GM19328 (cell line): Measurements from ENCODE around the gene DCAF8.

Experiments
- ATAC-seq: cut with Tn5 transposase; IDR thresholded peaks from one replicate; pipeline ENCODE4 v1.9.1; 2021; ENCODE audit warnings: mild to moderate bottlenecking, moderate library complexity; ENCODE audit not compliant: unreplicated experiment

Gene DCAF8

GRCh38 chr1:160227034-160227433 is 35.3 kb downstream of the DCAF8 start:
- no peak for ATAC-seq

- no peak for ATAC-seq
Observed at GRCh38 chr1:160226623-160227022, 35.7 kb downstream of the DCAF8 start.

GRCh38 chr1:160225345-160225744 is 37.0 kb downstream of the DCAF8 start:
- ATAC-seq, result no peak

- no peak for ATAC-seq
Observed at GRCh38 chr1:160224606-160225005, 37.7 kb downstream of the DCAF8 start.

- ATAC-seq, result no peak
Observed at GRCh38 chr1:160222546-160222945, 39.8 kb downstream of the DCAF8 start.

- no peak for ATAC-seq
Observed at GRCh38 chr1:160221089-160221488, 41.3 kb downstream of the DCAF8 start.

GRCh38 chr1:160220301-160220700 is 42.0 kb downstream of the DCAF8 start:
- ATAC-seq, result no peak

- ATAC-seq, result no peak
Observed at GRCh38 chr1:160219062-160219929, 43.1 kb downstream of the DCAF8 start.

- ATAC-seq, result no peak
Observed at GRCh38 chr1:160217481-160218051, 44.8 kb downstream of the DCAF8 start.

- no peak for ATAC-seq
Observed at GRCh38 chr1:160216301-160216700, 46.0 kb downstream of the DCAF8 start.

- ATAC-seq, result no peak
Observed at GRCh38 chr1:160214481-160215140, 47.7 kb downstream of the DCAF8 start.

- no peak for ATAC-seq
Observed at GRCh38 chr1:160211046-160211790, 51.1 kb downstream of the DCAF8 start.

GRCh38 chr1:160210561-160210960 is 51.8 kb downstream of the DCAF8 start:
- ATAC-seq, result no peak

- ATAC-seq, result no peak
Observed at GRCh38 chr1:160209321-160210046, 52.9 kb downstream of the DCAF8 start.

- ATAC-seq, result no peak
Observed at GRCh38 chr1:160208557-160209320, 53.6 kb downstream of the DCAF8 start.

- ATAC-seq, result no peak
Observed at GRCh38 chr1:160207771-160208556, 54.4 kb downstream of the DCAF8 start.

GRCh38 chr1:160207118-160207650 is 55.2 kb downstream of the DCAF8 start:
- ATAC-seq, result no peak

GRCh38 chr1:160206421-160207117 is 55.8 kb downstream of the DCAF8 start:
- no peak for ATAC-seq
